ENCODE results near the gene IMPDH2. TPM values are rescaled to one million over a fixed set of nuclear protein-coding genes. Genes with fewer than 3 reads are reported as not detected.

The IMPDH2 gene
- total and polyA plus RNA-seq, 2 of the 8 experiments (the other 6 are each of a cell fraction or from before 2014, with no cell fraction given), result 374 to 409 TPM

- Histone ChIP-seq H2BK20ac (ENCODE audit: low read length) (no peak overlapping the region), H2BK15ac (ENCODE audit: low read length) (no peak overlapping the region), H3K4me3 (ENCODE audit: extremely low read depth in 1 of 4, insufficient read depth in 2 of 4, low read depth in 3 of 4, low read length in 4 of 4) (no peak overlapping the region), H4K5ac (ENCODE audit: insufficient read length, low read depth, low read length) (no peak overlapping the region), H3K14ac (ENCODE audit: insufficient read length) (no peak overlapping the region), H3K79me2 (ENCODE audit: control insufficient read depth in 1 of 2, insufficient read depth in 2 of 2, low read length in 2 of 2) (peaks cover 0 to under 1% of the 10 kb centered on the region in 2 experiments; a peak in 2 of 4 replicates), H3K4ac (replicated peaks; ENCODE audit: insufficient read length, low read depth, low read length) (no peak overlapping the region), H2AK5ac (ENCODE audit: low read depth, low read length) (no peak overlapping the region), H3K9me3 (ENCODE audit: insufficient read depth in 2 of 2, low read depth in 1 of 2, low read length in 1 of 2) (no peaks in the 10 kb centered on the region), H4K8ac (ENCODE audit: extremely low read depth, insufficient read depth, low read length) (0 out of 2 replicates have a peak overlapping the region, but pooled peaks have one; percentile 5), H4K91ac (replicated peaks; ENCODE audit: insufficient read length, low read length) (no peak overlapping the region), H3K23me2 (ENCODE audit: low read depth, low read length) (no peaks in the 10 kb centered on the region), H2AFZ (ENCODE audit: low read length) (no peak overlapping the region), H2BK12ac (ENCODE audit: low read depth, low read length) (no peak overlapping the region), H4K20me1 (replicated peaks in 1 of 2; ENCODE audit: control insufficient read depth in 1 of 2, insufficient read depth in 2 of 2, low read length in 2 of 2) (peaks cover 0 to 4% of the 10 kb centered on the region in 2 experiments), H3K56ac (replicated peaks; ENCODE audit: insufficient read length, low read depth, low read length) (no peak overlapping the region), H3K79me1 (ENCODE audit: low read depth, low read length) (peaks cover 3% of the 10 kb centered on the region), H2BK120ac (replicated peaks; ENCODE audit: low read depth, low read length) (no peak overlapping the region), H3K4me1 (replicated peaks in 1 of 4; ENCODE audit: control insufficient read depth in 3 of 4, insufficient read depth in 4 of 4, low read length in 3 of 4) (peaks cover 0 to 17% (median 7%) of the 10 kb centered on the region in 4 experiments; a peak in 5 of 7 replicates), H3K27ac (ENCODE audit: low read depth, low read length) (no peak overlapping the region), H3K4me2 (ENCODE audit: insufficient read depth in 1 of 2, low read depth in 2 of 2, low read length in 2 of 2) (no peak overlapping the region), H2BK5ac (ENCODE audit: low read depth, low read length) (no peak overlapping the region), H3K27me3 (replicated peaks in 1 of 4; ENCODE audit: control insufficient read depth in 3 of 4, extremely low read depth in 1 of 4, insufficient read depth in 3 of 4, low read length in 3 of 4) (no peaks in the 10 kb centered on the region), H3K9ac (replicated peaks in 1 of 4; ENCODE audit: extremely low read depth in 1 of 4, low read depth in 3 of 4, low read length in 3 of 4) (no peak overlapping the region), H3K23ac (ENCODE audit: insufficient read length) (no peak overlapping the region), H3K36me3 (ENCODE audit: control insufficient read depth in 2 of 4, insufficient read depth in 4 of 4, low read length in 3 of 4) (peaks cover 0 to 3% (median 0%) of the 10 kb centered on the region in 4 experiments; a peak in 2 of 8 replicates), H3K18ac (ENCODE audit: extremely low read depth, low read length) (no peak overlapping the region)
- no peak for TF ChIP-seq EP300 (IDR thresholded peaks at IDR 0.05; ENCODE audit: borderline replicate concordance in 1 of 2, low read depth in 2 of 2, low read length in 2 of 2)
- TF ChIP-seq CTCF (IDR thresholded peaks at IDR 0.05; ENCODE audit: control extremely low read depth in 1 of 3, insufficient read depth in 1 of 3, low read depth in 1 of 3, low read length in 3 of 3), result peak in 2 of 3 experiments; percentile 8 to 20; a peak in 1 of 4 replicates
- TF ChIP-seq SIX5 (IDR thresholded peaks at IDR 0.05; ENCODE audit: low read depth, low read length), result no peak
- no peak for TF ChIP-seq NRF1 (IDR thresholded peaks at IDR 0.05; ENCODE audit: low read depth, low read length)
- TF ChIP-seq POLR2A (IDR thresholded peaks at IDR 0.05; ENCODE audit: control extremely low read depth in 1 of 2, low read depth in 2 of 2, low read length in 2 of 2), result no peak
- no peak for TF ChIP-seq RBBP5 (IDR thresholded peaks at IDR 0.05; ENCODE audit: borderline replicate concordance, low read depth, low read length)
- TF ChIP-seq GTF2F1 (IDR thresholded peaks at IDR 0.05; ENCODE audit: borderline replicate concordance, low read depth, low read length), result no peak
- FAIRE-seq, result no peak
- no peak for DNase-seq (ENCODE audit: low read depth in 1 of 2, low spot score in 2 of 2)
- ChIA-PET POLR2A (ENCODE audit: partially characterized antibody) (interaction anchor here (0.6 to 38.8 kb wide), 5 partner anchors 5 to 123 kb away, joined by 3 to 1518 read pairs (median 4); partner anchors contain the start of genes DALRD3, IMPDH2, NDUFAF3 and P4HTM), CTCF (ENCODE audit: partially characterized antibody) (interaction anchor here (0.9 to 19.9 kb wide), 6 partner anchors 8 to 261 kb away, joined by 3 to 467 read pairs (median 4); partner anchors contain the start of genes DALRD3, NDUFAF3, PRKAR2A and WDR6)
- WGBS, 2 experiments (ENCODE audit: extremely low coverage in 1 of 2, insufficient coverage in 1 of 2, insufficient read length in 1 of 2, insufficient replicate concordance in 2 of 2, low coverage in 1 of 2, low lambda C conversion rate in 2 of 2, missing lambda C conversion rate in 1 of 2), result 88% methylated on average over 8 of the region's 8 CpGs; no CpG with 5 or more reads in 1 of the 2 experiments
These were observed 32.0 kb downstream of the IMPDH2 start for GRCh38 chr3:48997102-48997635.

Data from H1 (cell line).